Stimulated activated CD4-positive, alpha-beta T cell treated with anti-CD3 and anti-CD28 coated beads, Interleukin-2, amount 100 ng/mL, for 24 hours (primary cell): ENCODE measurements around the gene STMN1.
A peak's percentile ranks its signal among the peaks of the same experiment; 100 is the strongest.
"Not testable (repeated sequence)": the region's sequence is repeated elsewhere in the genome, so short reads cannot be mapped to it uniquely, and the experiment has no call there.

Experiments
- DNase-seq, 2 donors: peaks; one replicate each; pipeline ENCODE4 v3.0.0-alpha.2; 2020

STMN1 gene

DNA sequence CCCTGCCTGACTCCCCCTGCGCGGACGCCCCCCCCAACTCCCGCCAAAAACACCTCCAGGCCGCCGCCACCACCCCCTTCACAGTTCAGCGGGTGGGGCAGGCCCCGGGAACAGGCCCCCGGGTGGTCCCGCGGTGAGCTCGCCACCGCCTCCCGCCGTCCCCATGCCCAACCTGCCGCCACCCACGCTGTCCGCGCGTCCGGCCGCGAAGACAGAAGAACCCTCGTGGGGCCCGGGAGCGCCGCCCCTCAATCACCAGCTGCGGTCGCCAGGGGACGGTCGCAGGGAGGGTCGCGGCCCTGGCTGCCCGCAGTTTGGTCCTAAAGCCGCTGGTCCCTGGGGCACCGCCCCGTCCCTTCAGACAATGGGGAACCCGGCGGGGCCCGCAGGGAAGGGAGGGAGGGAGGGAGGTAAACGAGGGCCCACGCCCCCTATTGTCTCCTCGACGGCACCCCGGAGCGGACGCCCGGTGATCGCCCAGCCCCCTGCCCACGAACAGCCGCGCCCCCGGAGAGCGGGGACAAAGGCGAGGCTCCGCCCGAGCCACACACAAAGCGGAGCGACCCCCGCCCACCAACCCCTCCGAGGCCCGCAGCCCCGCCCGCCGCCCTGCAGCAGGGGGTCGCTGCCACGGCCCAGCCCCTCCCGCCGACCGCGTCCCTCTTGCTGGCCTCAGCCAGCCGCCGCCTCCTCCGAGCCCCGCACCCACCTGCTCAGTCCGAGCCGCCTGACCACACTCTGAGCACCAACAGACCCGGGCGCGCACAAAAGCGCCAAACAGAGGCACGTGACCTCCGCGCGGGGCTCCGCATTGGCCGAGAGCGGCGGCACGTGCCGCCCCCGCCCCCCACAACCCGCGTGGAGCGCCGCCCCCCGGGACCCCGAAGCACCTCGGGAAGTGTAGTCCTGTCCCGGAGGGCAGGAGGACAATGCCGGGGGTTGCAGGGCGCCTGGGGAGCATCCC, at the start of gene STMN1:
Gene STMN1, minus strand, starts transcription at position 740 of the 964 bp plus-strand sequence. CDS start 1,743 bp downstream, outside the sequence.
- peak; percentile 88 to 94 for DNase-seq

DNA sequence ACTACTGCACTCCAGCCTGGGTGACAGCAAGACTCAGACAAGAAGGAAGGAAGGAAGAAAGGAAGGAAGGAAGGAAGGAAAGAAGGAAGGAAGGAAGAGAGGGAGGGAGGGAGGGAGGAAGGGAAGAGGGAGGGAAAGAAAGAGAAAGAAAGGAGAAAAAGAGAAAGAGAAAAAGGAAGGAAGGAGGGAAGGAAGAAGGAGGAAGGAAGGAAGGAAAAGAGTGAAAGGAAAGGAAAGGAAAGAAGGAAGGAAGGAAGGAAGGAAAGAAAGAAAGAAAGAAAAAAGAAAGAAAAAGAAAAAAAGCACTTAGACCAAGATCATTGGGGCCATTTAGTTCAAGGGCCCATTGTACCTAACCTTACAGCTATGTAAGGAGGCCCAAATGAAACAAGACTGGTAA, 49.3 kb upstream of the STMN1 start:
- DNase-seq, result no peak

DNA sequence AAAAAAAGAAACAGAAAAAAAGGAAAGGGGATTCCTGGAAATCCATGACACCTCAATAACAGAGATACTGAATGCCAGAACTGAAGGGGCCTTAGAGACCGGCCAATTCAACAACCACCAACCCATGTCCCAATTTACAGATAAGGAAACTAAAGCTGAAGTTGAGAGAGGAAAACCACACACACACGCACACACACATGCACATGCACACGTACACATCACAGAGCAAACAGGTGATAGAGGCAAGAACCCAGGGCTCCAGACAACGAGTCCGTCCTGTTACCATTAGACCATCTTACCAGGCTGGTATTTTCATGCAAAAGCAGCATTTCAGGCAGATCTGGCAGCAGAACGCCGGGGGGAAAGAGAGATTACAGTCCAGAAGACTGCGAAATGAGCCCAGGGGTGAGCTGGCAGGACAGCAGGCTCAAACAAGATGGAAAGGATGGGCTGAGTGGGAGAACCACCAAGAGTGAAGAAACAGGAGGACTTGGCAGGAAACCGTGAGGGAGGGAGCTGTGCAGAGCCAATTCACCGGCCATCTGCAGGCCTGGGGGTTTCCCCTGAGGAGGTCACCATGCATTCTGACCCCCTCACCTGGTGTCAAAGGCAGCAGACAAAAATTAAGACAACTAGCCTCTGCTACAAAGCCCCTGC, 48.2 kb upstream of the STMN1 start:
- no peak for DNase-seq

DNA sequence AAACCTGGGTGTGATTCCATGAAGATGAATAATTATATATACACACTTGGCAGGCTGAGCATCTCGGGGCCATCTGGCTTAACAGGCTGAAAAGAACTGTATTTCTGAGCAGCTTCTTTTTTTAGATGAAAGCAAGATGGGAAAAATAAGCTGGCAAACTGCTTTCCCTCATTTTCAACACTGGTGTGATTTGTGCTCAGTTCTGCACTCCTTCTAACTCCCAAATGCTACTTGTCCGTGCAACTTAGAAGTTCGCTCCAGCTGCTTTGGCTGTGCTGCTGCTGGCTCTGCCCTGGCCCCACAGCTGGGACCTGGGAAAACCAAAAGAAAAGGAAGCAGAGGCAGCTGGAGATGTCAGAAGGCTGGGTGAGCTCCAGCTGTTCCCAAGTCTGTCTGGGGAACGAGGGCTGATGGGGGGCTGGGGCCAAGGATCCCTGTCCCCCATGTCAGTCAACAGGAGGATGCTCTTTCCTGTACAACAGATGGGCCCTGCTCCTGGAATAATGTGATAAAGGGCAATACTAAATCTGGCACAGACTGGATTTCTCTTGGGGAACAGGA, 46.7 kb upstream of the STMN1 start:
- no peak for DNase-seq

DNA sequence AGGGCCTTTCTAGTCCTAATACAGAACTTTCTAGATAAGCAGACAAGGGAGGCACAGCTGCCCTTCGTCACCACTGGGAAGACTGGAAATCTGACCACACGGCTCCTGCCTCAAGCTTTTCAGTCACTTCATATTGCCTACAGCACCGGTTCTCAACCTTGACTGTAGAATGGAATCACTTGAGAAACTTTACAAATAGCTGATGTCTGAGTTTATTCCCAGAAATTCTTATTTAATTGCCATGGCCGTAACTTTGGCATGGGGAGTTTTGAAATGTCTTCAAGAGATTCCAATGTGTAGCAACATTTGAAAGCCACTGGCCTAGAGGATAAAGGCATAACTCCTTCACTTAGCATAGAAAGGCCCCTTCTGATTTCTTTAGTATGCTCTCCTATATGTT, 42.4 kb upstream of the STMN1 start:
- no peak for DNase-seq

DNA sequence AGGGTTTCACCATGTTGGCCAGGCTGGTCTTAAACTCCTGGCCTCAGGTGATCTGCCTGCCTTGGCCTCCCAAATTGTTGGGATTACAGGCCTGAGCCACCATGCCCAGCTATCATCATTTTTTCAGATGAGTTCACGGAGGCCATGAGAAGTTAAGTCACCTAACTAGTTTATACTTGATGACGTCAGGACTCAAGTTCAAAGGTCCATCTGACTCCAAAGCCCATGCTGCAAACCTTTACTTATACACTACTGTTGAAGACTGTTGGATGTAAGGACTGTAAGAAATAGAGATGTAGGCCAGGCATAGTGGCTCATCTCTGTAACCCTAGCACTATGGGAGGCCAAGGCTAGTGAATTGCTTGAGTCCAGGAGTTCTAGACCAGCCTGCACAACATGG, 40.8 kb upstream of the STMN1 start:
- DNase-seq, result no peak

DNA sequence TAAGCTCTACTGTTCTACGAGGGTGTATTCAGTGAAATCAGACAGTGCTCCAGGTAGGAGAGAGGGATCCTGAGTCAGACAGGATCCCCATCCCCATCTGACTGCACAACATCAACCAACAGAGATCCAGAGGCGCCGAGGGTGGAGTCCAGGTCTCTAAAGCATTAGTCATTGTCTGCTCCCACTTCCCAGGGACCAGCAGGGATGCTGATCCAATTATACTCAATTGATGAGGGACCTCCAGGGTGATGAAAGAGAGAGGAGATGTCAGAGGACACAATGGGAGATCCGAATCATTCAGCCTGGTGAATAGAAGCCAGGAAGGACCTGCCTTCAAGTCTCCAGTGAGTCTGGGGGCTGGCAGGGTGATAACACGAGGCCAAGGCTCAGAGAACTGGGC, 39.5 kb upstream of the STMN1 start:
- no peak for DNase-seq

DNA sequence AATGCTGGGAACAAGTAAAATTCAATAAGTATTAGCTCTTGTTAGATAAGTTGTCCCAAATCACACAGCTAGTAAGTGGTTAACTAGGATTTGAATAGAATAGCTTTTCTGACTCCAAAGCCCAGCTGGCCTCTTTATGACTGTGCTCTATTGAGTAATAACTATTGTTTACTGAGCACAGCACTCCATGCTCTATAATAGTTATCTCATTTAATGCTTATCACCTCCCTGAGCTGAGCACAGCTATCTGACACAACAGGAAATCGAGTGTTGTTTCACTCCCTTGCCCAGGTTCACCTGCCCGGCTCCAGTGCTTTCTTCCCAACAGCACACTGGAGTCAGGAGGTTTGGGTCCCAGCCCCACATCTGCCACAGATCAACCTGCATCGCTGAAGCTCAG, 38.8 kb upstream of the STMN1 start:
- no peak for DNase-seq

DNA sequence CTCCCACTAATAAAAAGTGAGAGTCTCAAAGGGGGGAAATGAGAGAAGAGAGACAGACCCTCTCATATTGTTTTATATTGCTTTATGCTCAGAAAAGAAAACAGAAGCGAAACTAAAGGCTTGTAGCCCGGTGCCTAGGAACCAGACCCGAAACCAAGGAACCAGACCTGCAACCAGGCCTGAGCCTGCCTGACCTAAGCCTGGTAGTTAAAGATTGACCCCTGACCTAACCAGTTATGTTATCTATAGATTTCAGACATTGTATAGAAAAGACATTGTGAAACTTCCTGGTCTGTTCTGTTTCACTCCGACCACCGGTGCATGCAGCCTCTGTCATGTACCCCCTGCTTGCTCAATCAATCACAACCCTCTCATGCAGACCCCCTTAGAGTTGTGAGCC, 37.3 kb upstream of the STMN1 start:
- DNase-seq, result not testable (repeated sequence)

DNA sequence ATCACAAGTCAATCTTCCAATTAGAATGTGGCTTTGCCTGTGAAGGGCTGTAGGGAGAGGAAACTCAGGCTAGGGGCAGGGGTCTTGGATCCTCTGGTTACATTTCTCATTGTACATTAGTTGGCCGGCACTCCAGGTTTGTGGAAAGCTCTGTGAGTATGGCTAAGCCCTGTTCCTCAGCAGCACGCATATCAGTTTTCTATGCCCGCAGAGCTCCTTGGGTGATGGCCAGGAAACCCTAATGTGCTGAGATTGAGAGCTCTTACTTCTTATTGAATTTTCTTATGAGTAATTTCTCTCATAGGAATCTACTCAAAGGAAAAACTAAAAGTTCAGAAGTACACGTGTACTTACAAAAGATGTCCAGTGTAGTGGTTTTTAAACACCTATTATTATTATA, 30.7 kb upstream of the STMN1 start:
- no peak for DNase-seq

DNA sequence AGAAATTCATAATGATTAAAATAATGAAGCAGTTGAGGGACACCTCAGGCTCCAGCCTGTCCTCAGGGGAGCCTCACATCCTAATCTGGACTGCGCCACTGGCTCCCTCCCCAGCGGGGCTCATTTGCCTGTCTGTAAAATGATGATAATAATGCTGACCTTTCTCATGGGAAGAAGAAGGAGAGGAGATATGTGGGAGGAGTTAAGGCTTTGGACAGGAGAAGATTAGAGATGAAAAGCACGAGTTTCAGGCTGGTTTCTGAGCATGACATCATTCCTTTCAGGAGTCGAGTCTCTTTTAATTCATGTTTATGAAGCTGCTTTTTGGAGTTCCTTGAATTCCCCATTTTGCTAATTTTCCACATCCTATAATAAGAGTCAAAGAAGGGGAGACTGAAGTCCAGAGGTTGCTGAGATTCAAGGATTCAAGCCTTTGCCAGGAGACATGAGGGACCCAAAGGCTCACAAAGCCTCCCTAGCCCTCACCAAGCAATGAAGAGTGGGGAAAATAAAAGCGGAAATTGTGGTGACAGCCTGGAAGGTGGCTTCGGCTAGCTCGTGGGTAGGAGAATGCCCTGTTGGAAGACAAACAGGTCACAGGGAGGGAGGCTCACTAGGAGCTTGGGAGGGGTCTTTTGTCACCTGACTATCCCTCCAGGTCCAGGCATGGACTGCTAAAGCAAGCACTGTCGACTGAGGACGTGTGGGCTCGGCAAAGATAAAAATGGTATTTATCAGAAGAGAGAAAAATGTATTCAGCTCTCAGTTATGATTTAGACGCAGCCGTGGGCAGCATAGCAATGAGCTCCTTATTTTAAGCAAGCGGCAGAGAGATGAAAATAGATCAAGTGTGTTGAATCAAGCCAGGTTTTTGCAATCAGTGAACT, 27.5 kb upstream of the STMN1 start:
- no peak for DNase-seq

DNA sequence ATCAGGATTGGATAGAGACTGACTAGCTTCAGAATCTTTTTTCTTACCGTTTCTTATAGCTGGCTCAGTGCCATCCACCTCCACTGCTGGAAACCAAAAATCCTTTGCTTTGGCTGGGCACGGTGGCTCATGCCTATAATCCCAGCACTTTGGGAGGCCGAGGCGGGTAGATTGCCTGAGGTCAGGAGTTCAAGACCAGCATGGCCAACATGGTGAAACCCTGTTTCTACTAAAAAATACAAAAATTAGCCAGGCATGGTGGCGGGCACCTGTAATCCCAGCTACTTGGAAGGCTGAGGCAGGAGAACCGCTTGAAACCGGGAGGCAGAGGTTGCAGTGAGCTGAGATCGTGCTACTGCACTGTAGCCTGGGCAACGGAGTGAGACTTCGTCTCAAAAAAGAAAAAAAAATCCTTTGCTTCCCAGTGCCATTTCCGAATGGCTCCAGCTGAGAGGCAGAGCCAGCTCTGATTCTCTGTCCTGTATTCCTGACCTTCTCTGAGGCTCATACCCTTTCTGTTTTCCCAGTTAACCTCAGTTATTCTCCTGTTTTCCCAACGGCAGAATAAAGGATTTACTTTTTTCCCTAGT, 26.7 kb upstream of the STMN1 start:
- not testable (repeated sequence) for DNase-seq

DNA sequence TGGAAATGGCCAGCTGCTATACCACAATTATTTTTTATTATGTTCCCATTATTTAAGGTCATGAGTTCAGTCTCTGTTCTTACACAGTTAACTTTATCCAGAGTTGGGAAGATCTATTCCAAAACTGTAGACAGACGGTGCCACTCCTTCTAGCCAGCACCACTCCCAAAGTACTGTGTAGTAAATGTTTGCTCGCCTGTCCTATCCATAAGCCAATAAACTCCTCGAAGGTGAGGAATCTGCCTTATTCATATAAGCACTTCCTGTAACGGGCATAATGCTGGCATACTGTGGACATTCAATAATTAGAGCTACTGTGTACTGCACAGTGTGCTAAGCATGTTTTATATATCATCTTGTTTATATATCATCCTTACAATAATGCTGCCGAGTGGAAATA, 26.1 kb upstream of the STMN1 start:
- DNase-seq, result no peak

DNA sequence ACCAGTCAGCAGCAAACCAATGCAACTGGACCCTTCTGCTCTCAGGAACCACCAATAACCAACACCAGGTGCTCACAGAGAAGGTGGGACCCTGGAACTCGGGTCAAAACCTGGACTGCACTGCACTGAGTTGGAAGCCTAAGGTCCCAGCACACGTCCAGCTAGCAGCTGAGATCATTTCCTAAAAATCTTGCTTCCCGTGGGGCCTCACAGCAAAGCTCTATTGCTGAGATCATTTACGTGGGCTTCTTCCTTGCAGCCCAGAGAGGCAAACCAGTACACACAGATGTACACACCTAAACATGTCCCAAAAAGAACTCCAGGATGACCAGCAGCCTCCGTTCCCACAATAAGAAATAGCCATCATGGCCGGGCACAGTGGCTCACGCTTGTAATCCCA, 22.8 kb upstream of the STMN1 start:
- no peak for DNase-seq

DNA sequence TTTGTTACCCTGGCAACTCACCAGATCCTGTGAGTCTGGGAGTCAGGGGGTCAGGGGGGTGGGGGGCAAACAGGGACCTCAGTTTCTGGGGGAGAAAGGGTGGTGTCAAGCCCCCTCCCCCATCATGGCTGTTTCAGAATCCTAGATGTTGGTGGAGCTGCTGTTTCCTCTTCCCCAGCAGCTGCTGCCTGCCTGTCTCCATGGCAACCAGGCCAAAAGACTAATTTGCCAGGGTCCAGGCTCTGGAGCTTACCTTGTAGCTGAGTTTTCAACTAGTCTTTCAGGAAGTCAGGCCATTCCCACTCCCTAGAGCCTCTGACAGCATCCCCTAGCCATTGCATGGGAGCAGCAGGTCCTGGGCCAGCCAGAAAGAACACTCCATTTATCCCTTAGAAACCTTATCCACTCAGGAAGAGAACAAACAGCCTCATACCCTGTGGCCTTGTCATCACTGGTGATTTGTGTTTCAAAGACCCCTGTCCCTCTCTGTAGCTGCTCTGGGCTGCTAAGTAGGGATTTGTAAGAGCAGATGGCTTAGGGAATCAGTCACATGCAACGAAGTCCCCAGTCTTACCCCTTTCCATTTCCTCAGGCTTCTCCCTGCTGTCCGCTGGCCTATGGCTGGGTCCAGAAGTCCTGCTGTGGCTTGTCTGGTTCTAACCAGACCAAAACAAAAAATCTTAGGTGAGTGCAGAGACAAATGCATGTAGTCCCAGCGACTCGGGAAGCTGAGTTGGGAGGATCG, 21.5 kb upstream of the STMN1 start:
- DNase-seq, result no peak

DNA sequence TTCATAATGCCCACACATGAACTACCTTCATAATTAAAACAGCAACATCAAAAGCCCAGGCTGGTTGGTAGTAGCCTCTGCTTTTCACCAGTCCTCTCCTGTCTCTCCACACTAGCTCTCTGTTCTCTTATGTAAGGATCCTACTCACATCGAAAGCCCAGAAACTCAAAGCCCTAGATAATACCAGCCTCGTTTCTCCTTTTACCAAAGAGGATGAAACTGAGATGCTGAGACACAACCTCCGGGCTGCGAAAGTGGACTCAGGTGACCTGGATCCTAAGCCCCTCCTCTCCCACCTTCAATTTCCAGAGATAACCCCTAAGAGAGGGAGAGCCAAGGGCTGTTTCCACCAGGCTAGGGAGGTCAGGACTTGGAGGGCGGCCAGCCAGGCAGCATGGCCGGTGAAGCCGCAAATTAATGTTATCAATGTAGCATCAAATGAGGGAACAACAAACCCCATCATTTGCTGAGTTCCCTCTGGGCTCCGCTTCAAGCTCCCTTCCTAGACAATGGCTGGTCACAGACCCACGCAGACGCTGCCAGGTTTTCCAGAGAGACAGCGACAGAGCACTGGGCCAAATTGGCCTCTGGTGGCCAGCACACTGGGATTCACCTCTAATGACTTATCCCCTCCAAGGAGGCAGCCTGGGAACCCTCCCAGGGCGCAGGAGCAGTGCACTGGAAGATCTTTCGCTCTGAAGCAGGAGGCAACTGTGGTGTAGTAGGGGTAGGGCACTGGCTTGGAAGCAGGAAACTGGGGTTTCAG, 20.7 kb upstream of the STMN1 start:
- no peak for DNase-seq

DNA sequence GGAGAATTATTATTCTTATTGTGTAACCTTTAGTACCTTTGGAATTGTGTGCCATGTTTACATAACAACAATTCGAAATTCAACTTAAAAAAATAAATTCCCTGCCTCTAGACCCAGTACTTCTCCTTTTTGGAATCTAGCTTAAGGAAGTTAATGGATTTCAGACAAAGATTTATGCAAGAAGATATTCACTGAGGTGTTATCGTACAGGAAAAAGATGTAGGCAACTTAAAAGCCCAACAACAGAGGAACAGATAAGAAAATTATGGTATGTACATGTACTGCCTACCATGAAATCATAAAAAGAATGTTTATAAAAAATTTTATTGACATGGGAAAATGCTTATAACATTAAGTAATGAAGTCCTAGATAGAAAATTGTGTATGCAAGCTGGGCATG, 18.2 kb upstream of the STMN1 start:
- no peak for DNase-seq

DNA sequence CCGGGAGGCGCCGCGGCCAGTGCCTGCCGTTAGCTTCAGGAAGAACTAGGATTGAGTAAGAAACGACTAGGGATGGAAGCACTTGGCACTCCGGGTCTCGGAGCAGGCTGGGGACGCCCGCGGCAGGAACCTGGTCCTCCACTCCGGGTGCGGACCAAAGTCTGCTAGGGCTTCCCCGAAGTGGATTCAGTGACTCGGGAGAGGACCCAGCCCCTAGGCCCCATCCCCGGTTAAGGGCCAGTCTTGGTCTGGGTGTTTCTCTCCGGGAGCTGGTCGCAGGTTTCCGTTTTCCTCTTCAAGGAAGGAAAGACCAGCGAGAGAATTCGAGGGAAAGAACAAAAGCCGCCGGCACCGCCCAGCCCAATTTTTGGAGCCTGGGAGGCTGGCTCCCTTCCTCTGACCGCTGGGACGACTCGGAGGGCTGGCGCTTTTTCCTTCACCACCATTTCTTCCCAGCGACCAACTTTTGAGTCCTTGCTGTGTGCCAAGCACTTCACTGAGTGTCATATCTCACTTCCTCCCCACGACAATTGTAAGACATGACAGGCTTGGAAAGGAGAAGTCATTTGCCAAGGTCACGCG, 16.8 kb upstream of the STMN1 start:
- DNase-seq, result peak in 1 of 2 donors; percentile 35

DNA sequence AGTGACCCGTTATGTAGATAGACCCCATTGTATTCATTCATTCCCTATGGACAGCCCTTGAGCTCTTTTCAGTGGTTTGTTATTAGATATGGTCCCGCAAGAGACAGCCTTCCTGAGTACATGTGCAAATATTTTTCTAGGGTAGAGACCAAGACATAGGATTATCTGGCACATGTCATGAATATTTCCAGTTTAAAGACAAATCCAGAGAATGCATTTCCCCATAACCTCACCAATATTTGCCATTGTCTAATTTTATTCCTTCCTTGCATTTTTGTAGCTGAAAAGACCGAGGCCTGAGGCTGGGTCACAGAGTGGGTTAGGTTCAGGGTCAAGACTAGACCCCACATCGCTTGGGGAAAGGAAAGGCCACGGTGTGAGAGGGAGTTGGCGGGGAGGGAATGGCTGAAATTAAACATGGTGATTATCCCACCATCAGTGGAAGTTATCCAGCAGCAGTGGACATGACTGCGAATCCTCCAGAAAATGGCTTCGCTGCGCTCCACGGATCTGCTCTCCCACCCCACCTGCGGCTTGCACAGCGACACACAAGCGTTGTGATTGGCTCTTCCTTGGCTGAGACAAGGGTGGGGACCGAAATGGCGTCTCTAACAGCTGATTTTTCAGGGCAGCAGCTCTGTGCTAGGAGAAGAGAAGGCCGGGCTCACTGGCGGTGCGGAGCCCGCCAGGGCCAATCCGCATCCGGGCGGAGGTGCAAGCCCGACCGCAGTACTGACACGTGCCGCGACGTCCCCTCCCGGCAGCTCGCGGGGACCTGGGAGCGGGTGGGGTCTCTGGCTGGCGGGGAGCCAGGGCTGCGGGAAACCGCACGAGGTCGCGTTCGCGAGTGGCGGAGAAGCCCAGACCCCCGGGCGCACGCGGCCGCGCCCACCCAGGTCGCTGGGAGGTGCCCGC, 16.1 kb upstream of the STMN1 start:
- peak; percentile 39 to 55 for DNase-seq
